Glomerular endothelial cell (primary cell): ENCODE results near the gene PISD. TPM values are rescaled to one million over a fixed set of nuclear protein-coding genes. Genes with fewer than 3 reads are reported as not detected.
"Not testable (repeated sequence)": the region's sequence is repeated elsewhere in the genome, so short reads cannot be mapped to it uniquely, and the experiment has no call there.

ENCODE experiments used
- DNase-seq: peaks from one replicate; pipeline ENCODE4 v3.0.0-alpha.2; 2011; ENCODE audit warnings: low read depth, low spot score; ENCODE audit errors: extremely low read depth
- total RNA-seq: library from RNA; depleted of rRNA; stranded (reverse); fragments of >200 nt; gene quantifications from 2 replicates; pipeline ENCODE4 v1.2.3, GENCODE V29; 2015

The PISD gene
- total RNA-seq, 1 donor from 2014 or later: 61.8 TPM

DNA sequence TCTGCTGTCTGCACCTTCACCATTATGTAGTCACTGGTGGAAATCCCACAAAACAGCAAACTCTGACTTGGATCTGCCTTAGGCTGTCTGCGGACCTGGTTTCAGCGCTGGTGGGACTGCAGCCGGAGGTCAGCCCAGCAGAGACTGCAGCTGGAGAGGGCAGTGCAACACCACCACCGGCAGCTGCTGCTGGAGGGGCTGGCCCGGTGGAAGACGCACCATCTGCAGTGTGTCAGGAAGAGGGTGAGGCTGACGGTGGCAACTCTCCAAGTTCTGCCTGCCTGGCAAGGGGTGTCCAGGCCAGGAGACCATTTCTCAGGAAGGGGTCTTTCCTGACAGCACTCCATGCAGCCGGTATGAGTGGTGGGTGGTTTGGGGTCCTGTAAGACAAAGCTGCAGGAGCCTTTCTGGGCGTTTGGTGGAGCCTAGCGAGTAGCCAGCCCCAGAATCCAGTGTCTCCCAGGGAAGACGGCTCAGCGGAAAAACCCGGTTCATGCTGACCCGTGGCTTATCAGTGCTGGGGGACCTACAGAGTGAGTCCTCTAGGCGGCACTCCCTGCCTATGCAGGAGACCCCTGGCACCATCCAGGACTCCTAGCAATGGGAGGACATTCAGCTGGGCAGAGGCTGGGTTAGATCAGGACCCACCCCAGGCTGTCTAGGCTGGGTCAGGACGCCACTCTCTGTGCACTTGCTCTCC, 50.8 kb downstream of the PISD start:
- no peak for DNase-seq

- no peak for DNase-seq
These were observed 51.4 kb downstream of the PISD start for GRCh38 chr22:31610611-31611010.

DNA sequence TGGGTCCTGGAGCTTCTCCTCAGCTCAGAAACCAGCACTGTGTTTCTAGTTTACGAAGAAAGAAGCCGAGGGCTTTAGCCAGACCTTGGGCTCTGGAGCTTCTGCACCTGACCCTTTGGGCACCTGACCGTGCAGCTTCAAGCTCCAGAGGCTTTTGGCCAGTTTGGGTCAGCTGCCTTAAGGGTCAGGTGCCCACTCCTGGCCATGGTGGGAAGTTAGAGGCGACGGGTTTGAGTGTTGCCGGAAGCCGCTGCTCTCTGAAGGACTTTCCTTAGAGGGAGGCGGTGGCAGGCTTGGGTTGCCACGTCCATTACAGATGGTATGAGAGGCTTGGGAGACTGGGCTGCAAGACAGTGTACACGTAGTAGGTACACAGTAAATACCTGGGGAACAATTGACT, 52.3 kb downstream of the PISD start:
- no peak for DNase-seq

DNA sequence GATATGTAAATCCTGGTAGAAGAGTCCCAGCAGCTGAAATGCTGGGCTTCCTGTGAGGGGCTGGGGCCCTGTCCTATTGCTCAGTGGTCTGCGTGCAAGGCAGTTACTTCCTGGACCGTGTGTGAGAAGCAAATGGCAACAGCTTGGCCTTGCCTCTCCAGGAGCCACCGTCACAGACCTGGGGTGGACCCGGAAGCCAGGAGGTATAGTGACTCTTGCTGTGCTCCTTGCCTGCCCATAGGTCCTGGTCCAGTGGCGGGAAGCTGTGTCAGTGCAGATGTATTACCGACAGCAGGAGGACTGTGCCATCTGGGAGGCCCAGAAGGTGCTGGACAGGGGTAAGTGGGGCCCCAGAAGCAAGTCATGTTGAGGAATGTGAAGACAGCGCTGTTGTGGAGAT, 54.3 kb downstream of the PISD start:
- no peak for DNase-seq

GRCh38 chr22:31605851-31606585, 56.0 kb downstream of the PISD start:
- no peak for DNase-seq

DNA sequence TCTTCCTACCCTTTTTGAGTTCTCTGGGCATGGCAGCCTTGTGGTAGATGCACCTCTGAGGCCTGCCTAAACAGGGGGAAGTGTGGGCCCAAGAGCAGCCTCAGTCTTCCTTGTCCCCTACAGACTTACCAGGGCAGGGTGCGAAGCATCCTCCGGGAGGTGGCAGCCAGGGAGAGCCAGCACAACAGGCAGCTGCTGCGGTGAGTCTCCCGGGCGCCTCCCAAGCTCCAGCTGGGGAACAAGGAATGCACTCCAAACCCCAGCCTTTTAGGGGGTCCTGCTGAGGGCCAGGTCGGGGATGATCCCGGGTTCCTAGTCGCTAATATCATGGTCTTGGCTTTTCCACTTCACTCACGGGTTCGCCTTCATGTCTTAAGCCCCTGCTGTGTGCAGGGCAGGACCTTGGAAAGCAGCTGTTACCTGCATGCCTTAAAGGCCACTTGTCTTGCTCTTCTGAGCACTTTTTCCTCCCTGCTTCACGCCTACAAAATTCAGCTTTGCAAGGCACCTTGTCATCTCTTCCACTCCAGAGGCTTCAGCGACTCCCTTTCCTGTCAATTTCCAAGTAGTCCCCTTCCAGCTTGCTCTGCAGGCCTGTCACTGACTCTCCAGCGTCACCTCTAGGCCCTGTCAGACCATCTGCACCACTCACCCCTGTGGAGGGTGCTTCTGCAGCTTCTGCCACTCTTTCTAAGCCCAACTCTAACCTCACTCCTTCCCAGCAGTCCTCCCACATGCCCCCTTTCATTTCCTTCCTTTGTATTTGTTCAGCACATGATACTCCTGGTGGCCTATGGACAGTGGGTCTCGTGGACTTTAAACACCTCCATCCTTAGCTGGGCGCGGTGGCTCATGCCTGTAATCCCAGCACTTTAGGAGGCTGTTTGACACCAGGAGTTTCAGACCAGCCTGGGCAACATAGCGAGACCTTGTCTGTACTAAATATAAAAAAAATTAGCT, 57.0 kb downstream of the PISD start:
- no peak for DNase-seq

- no peak for DNase-seq
These were observed 57.8 kb downstream of the PISD start for GRCh38 chr22:31604137-31604705.

DNA sequence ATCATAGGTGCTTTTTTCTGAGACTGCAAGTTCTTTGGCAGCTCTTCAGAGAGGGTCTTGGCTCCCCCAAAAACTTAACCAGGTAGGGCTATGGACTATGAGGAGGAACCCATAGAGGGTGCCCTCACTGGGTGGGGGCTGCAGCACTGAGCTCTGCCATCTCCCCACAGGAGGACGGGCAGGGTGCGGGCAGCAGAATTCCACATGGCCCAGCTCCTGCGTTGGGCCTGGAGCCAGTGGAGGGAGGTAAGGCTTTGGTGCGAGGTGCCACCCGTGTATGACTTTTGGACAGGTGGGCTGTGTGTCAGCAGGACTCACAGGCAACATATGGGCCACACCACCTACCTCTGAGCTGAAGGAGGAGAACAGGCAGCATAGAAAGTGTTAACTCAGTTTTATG, 58.4 kb downstream of the PISD start:
- no peak for DNase-seq

DNA sequence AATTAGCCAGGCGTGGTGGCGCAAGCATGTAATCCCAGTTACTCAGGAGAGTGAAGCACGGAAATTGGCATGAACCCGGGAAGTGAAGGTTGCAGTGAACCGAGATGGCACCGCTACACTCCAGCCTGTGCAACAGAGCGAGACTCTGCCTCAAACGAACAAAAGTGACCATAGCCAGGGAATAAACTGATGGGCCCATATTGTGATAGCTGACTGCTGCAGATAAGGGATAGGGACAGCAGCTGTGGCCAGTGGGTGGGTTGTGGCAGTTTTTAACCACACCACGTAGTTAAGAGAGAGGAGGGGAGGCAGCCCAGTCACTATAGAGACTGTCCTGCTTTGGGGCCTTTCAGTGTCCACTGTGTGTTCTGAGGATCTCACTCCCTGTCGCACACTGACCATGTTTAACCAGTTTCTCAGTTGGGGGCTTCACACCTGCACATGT, 58.9 kb downstream of the PISD start:
- DNase-seq: no peak

GRCh38 chr22:31602259-31602952, 59.6 kb downstream of the PISD start:
- DNase-seq: no peak

- DNase-seq: no peak
These were observed 66.7 kb downstream of the PISD start for GRCh38 chr22:31595271-31595670.

DNA sequence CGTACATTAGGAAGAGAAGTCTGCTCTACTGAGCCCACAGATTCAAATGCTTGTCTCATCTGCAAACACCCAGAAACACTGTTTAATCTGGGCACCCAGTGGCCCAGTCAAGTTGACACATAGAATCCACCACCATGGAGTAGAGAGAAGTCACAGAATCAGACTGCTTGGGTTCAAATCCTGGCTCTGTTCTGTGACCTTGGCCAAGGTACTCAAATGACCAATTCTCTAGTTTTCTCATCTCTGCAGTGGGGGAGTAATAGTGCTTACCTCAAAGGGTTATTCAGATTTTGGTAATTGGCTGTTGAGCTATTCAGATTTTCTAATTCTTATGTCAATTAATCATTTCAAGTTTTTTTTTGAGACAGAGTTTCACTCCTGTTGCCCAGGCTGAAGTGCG, 71.9 kb downstream of the PISD start:
- DNase-seq: not testable (repeated sequence)

DNA sequence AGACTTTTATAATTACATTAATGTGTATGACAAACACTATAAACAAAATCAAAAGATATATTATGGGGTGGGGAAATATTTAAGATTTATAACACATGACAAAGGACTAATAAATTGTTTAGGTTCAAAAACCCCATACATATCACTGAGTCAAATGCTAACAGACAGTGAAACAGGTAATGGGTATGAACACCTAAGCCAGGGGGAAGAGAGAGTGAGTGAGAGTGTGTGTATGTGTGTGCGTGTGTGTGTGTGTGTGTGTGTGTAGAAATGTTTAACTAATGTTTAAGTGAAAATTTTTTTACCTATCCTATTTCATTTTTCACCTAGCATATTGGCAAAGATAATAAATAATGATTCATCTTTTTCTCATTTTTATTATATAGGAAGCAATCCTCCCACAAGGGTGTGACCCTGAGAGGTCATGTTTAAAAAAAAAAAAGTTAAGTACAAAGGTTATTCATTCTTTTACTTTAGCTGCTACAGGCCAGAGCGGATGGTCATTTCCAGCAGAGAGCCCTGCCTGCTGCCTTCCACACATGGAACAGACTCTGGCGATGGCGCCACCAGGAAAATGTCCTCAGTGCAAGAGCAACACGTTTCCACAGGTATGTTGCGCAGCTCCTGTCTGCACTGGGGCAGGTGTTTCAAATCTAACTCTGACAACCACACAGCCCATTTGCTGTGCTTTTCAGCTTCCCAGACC, 72.9 kb downstream of the PISD start:
- no peak for DNase-seq

- no peak for DNase-seq
These were observed 75.7 kb downstream of the PISD start for GRCh38 chr22:31586137-31586920.

DNA sequence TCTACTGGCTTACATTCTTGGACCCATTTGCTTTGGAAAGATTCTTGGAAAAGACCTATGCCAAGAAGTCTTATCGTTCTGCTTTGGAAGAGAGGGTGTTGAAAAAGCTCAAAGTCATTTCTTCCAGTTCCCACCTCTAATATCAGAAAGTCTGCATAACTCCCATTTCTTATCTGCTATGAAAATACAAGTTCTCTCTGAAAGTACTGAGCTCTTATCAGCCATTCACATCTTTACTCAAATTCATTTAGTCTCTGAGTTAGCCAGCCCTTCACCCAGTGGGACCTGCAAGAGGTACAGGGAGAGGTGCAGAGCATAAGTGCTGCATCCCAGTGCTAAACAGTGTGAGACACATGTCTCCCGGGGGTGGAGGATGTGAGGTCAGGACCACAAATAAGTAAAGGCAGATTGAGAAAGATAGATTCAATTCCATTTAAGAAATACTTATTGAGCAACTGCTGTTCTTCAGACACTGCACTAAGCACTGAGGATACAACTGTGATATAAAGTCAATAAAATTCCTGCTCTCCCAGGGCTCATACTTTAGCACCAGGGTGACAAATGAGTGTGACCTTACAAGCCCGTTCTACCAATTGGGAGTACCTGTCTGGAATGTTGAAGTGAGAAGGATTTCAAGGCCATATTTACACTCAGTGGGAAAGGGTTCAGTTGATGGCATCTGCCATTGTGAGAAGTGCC, 76.7 kb downstream of the PISD start:
- no peak for DNase-seq

DNA sequence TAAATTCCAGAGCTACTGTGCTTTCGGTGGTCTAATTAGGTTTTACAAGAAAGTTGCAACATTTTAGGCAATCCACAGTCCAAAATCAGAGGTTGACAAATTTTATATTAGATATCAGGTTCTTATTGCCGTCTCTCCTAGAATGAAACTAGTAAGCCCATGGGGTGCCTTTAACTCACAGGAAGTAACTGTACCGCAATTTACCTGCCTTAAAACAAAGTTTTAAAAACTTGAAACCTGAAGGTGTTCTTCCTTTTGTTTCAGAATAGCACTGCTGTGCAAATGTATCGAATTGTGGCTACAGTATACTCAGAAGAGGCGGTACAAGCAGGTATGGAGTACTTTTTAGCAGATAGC, 77.2 kb downstream of the PISD start:
- no peak for DNase-seq

GRCh38 chr22:31583861-31584485, 78.0 kb downstream of the PISD start:
- no peak for DNase-seq

- DNase-seq: no peak
These were observed 82.2 kb downstream of the PISD start for GRCh38 chr22:31579835-31580242.
